K562 (cell line): ENCODE data around the gene LCP2. TPM values are rescaled to one million over a fixed set of nuclear protein-coding genes. Genes with fewer than 3 reads are reported as not detected.

ENCODE experiments used
- ARID2 ChIP-seq: fragments of 450-650 bp; IDR thresholded peaks from 2 replicates; pipeline ENCODE4 v1.6.1; 2017; ENCODE audit warnings: antibody characterized with exemption, mild to moderate bottlenecking
- CGGBP1 ChIP-seq: fragments of 250-450 bp; sonication (Bioruptor Pico); IDR thresholded peaks from 2 replicates; pipeline ENCODE4 v1.9.0; 2021; ENCODE audit warnings: mild to moderate bottlenecking
- ETV6 ChIP-seq, 3 experiments: fragments of 150-350 bp in 1 of 3; sonication (generic) in 1 of 3; formaldehyde crosslinking in 1 of 3; IDR thresholded peaks; 2 replicates each; pipeline versions ENCODE4 v1.6.1 to v1.8.0; 2014 to 2022; ENCODE audit warnings: borderline replicate concordance in 2 of 3, low read depth in 2 of 3, antibody characterized with exemption in 1 of 3, low read length in 1 of 3, mild to moderate bottlenecking in 1 of 3, missing genetic modification reagents in 1 of 3
- FOXM1 ChIP-seq, 2 experiments: fragments of 450-650 bp in 1 of 2; sonication (generic) in 1 of 2; formaldehyde crosslinking in 1 of 2; IDR thresholded peaks; 2 replicates each; pipeline versions ENCODE4 v1.6.1 to v1.9.0; 2017 to 2022; ENCODE audit warnings: low read depth in 2 of 2, mild to moderate bottlenecking in 2 of 2, missing genetic modification reagents in 1 of 2, moderate library complexity in 1 of 2
- HOXB6 ChIP-seq: fragments of 250-450 bp; sonication (Bioruptor Pico); IDR thresholded peaks from 2 replicates; pipeline ENCODE4 v1.5.1; 2022; ENCODE audit warnings: mild to moderate bottlenecking, borderline replicate concordance
- MAFF ChIP-seq: IDR thresholded peaks from 2 replicates; pipeline ENCODE4 v1.6.1; 2012; ENCODE audit warnings: low read length, improper control_type of control experiment
- MAFK ChIP-seq: IDR thresholded peaks from 2 replicates; pipeline ENCODE4 v1.6.1; 2011; ENCODE audit warnings: low read length, improper control_type of control experiment
- MAZ ChIP-seq, 2 experiments: fragments of 450-650 bp in 1 of 2; sonication (generic) in 1 of 2; formaldehyde crosslinking; IDR thresholded peaks in 1 of 2; conservative IDR thresholded peaks in 1 of 2; 2 replicates each; pipeline versions ENCODE4 v1.4.0 to v1.5.0; 2020; ENCODE audit warnings: mild to moderate bottlenecking in 1 of 2, missing genetic modification reagents in 1 of 2
- MEIS2 ChIP-seq: fragments of 450-650 bp; IDR thresholded peaks from 2 replicates; pipeline ENCODE4 v1.6.1; 2014; ENCODE audit warnings: mild to moderate bottlenecking; ENCODE audit not compliant: partially characterized antibody
- PHB ChIP-seq: fragments of 250-450 bp; sonication (Bioruptor Pico); IDR thresholded peaks from 2 replicates; pipeline ENCODE4 v1.5.0; 2021
- PHF8 ChIP-seq: fragments of 200-600 bp; sonication (generic); IDR thresholded peaks from 2 replicates; pipeline ENCODE4 v1.6.1; 2012; ENCODE audit warnings: mixed run types, mild to moderate bottlenecking, inconsistent platforms, low read length, moderate library complexity, borderline replicate concordance
- PTTG1 ChIP-seq: fragments of 450-650 bp; IDR thresholded peaks from 2 replicates; pipeline ENCODE4 v1.6.1; 2016; ENCODE audit warnings: low read depth, mild to moderate bottlenecking, missing genetic modification characterization, missing compliant biosample characterization
- RAD21 ChIP-seq, 2 experiments: fragments of 250-450 bp in 1 of 2; fragments of 450-650 bp in 1 of 2; sonication (Bioruptor Pico) in 1 of 2; formaldehyde crosslinking in 1 of 2; IDR thresholded peaks in 1 of 2; conservative IDR thresholded peaks in 1 of 2; 2 replicates each; pipeline versions ENCODE4 v1.4.0 to v1.8.0; 2020 to 2022; ENCODE audit warnings: mild to moderate bottlenecking in 2 of 2, moderate library complexity in 1 of 2
- SAFB ChIP-seq: fragments of 200-400 bp; formaldehyde crosslinking; IDR thresholded peaks from 2 replicates; pipeline ENCODE4 v1.6.1; 2017; ENCODE audit warnings: low read depth, low read length, borderline replicate concordance
- SLC30A9 ChIP-seq: fragments of 250-450 bp; sonication (Bioruptor Pico); IDR thresholded peaks from 2 replicates; pipeline ENCODE4 v1.8.0; 2022; ENCODE audit warnings: mild to moderate bottlenecking, moderate library complexity
- SMAD4 ChIP-seq: fragments of 250-450 bp; sonication (Bioruptor Pico); conservative IDR thresholded peaks from 2 replicates; pipeline ENCODE4 v1.8.0; 2021; ENCODE audit warnings: inconsistent platforms, mild to moderate bottlenecking, moderate library complexity
- SMARCB1 ChIP-seq: IDR thresholded peaks from 2 replicates; pipeline ENCODE4 v1.6.1; 2011; ENCODE audit warnings: improper control_type of control experiment, low read depth; ENCODE audit not compliant: insufficient read length
- SREBF2 ChIP-seq: sonication (generic); formaldehyde crosslinking; IDR thresholded peaks from 2 replicates; pipeline ENCODE4 v1.4.0; 2020; ENCODE audit warnings: mild to moderate bottlenecking, missing genetic modification reagents
- XRCC5 ChIP-seq: fragments of 200-400 bp; formaldehyde crosslinking; IDR thresholded peaks from 2 replicates; pipeline ENCODE4 v1.6.1; 2017; ENCODE audit warnings: low read depth, mild to moderate bottlenecking, low read length
- ZNF280A ChIP-seq: fragments of 450-650 bp; IDR thresholded peaks from 2 replicates; pipeline ENCODE4 v1.6.1; 2018; ENCODE audit warnings: mild to moderate bottlenecking, low read depth; ENCODE audit not compliant: partially characterized antibody
- ZNF347 ChIP-seq: fragments of 450-650 bp; formaldehyde crosslinking; IDR thresholded peaks from 2 replicates; pipeline ENCODE4 v1.4.0; 2020; ENCODE audit warnings: low read depth, mild to moderate bottlenecking, moderate library complexity
- ZNF717 ChIP-seq: fragments of 250-450 bp; sonication (Bioruptor Pico); IDR thresholded peaks from 2 replicates; pipeline ENCODE4 v1.5.0; 2021
- ZNF764 ChIP-seq: fragments of 250-450 bp; sonication (Bioruptor Pico); IDR thresholded peaks from 2 replicates; pipeline ENCODE4 v1.4.0; 2020; ENCODE audit warnings: low read depth, mild to moderate bottlenecking, moderate library complexity
- polyA plus RNA-seq, 8 experiments: library from polyadenylated mRNA; depleted of rRNA in 4 of 8; stranded (reverse) in 5 of 8; unstranded in 3 of 8; fragments of >200 nt; fragmentation: Nextera tagmentation in 2 of 8; fragmentation: Illumina TruSeq in 1 of 8; extraction: Ambion mirVana in 2 of 8; extraction: Trizol in 1 of 8; gene quantifications; 2 replicates each; pipeline versions ENCODE4 v1.2.1 to v1.2.3, GENCODE V29; 2011 to 2014; ENCODE audit warnings: inconsistent platforms in 1 of 8, missing spikeins in 1 of 8
- total RNA-seq, 7 experiments: library from RNA; depleted of rRNA in 6 of 7; stranded (reverse); fragments of >200 nt in 6 of 7; fragmentation: Illumina TruSeq in 2 of 7; extraction: Trizol in 2 of 7; gene quantifications; 2 replicates each; pipeline versions ENCODE4 v1.2.1 to v1.2.3, GENCODE V29; 2011 to 2021; ENCODE audit warnings: low replicate concordance in 1 of 7
- TF ChIP-seq, protein P1 (sequence below): fragments of 250-450 bp; sonication (Bioruptor Pico); IDR thresholded peaks from 2 replicates; pipeline ENCODE4 v1.8.0; 2022; ENCODE audit warnings: inconsistent platforms, mild to moderate bottlenecking, moderate library complexity, borderline replicate concordance

LCP2 gene
- total and polyA plus RNA-seq, 9 of the 15 experiments (the other 6 are each of a cell fraction or from before 2014, with no cell fraction given): 4.0 to 31.3 (median 14.6) TPM

DNA sequence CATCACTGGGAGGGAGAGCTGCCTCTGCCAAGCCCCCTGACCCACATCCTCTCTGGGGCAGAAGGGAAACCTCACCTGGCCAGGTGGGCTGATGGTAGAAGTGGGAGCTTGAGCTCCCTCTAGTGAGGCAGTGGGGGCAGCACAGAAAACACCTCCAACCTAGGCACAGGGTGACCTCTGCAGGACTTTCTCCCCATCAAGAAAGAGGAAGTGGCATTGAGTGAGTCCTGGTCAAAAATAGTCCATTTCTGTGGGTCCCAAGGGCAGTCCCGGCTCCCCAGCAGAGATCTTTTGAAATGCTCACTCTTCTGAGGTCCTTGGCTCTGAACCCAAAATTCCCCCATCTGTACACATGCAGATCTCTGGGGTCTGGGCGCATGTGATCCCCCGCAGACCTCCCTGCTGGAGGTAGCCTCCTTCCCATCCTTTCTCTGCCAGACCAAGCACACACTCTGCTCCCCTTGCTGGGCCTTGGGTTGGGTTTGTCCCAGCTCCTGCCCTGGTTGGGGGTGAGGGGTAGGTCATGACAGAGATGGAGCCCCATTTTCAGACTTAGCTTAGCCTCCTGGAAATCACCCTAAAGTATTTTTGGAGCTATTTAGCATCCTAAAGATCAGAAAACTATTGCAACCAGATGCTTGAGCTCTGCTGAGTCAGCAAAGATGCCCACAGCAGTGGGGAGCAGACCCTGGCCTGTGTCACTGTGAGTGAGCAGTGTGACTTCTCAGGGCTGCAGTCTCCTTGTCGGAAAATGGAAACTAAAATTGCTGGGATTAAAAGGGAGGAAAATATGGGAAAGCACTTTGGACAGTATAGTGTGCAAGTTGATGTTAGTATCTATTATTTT is 41.6 kb upstream of the LCP2 start (continued):
- peak; percentile 98 to 100 for TF ChIP-seq RAD21 (CRISPR knock-in tag; conservative IDR thresholded peaks at IDR 0.05 in 1 of 2, IDR thresholded peaks at IDR 0.05 in 1 of 2)
- TF ChIP-seq SREBF2 (CRISPR knock-in tag): no peak
- TF ChIP-seq MAFK: peak; percentile 92
- TF ChIP-seq ZNF347: no peak
- no peak for TF ChIP-seq SAFB
- TF ChIP-seq SMAD4: no peak
- TF ChIP-seq XRCC5: 0 out of 2 replicates have a peak, but pooled peaks have one; percentile 44
- TF ChIP-seq ETV6 (IDR thresholded peaks at IDR 0.05; ENCODE audit: borderline replicate concordance in 1 of 2, low read depth in 2 of 2, low read length in 1 of 2): no peak
- TF ChIP-seq ETV6 (CRISPR knock-in tag; IDR thresholded peaks at IDR 0.05; ENCODE audit: borderline replicate concordance): no peak
- no peak; a peak in 1 of 4 replicates for TF ChIP-seq MAZ (CRISPR knock-in tag; conservative IDR thresholded peaks at IDR 0.05 in 1 of 2, IDR thresholded peaks at IDR 0.05 in 1 of 2)
- TF ChIP-seq CGGBP1 (CRISPR knock-in tag): no peak
- no peak for TF ChIP-seq ZNF764 (CRISPR knock-in tag)
- 0 out of 2 replicates have a peak, but pooled peaks have one; percentile 58 for TF ChIP-seq ARID2
- no peak for TF ChIP-seq MEIS2
- TF ChIP-seq MAFF: peak; percentile 91
- no peak for TF ChIP-seq ZNF717 (CRISPR knock-in tag)
- no peak for TF ChIP-seq PHF8
- no peak for TF ChIP-seq ZNF280A
- TF ChIP-seq, protein P1, sequence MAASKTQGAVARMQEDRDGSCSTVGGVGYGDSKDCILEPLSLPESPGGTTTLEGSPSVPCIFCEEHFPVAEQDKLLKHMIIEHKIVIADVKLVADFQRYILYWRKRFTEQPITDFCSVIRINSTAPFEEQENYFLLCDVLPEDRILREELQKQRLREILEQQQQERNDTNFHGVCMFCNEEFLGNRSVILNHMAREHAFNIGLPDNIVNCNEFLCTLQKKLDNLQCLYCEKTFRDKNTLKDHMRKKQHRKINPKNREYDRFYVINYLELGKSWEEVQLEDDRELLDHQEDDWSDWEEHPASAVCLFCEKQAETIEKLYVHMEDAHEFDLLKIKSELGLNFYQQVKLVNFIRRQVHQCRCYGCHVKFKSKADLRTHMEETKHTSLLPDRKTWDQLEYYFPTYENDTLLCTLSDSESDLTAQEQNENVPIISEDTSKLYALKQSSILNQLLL (CRISPR knock-in tag): no peak
- TF ChIP-seq SLC30A9: no peak
- TF ChIP-seq HOXB6: no peak
- no peak for TF ChIP-seq PHB (CRISPR knock-in tag)
- no peak for TF ChIP-seq FOXM1 (IDR thresholded peaks at IDR 0.05; ENCODE audit: low read depth)
- TF ChIP-seq FOXM1 (CRISPR knock-in tag; IDR thresholded peaks at IDR 0.05; ENCODE audit: low read depth): no peak
- TF ChIP-seq PTTG1 (tag): no peak
- TF ChIP-seq SMARCB1: no peak
